M059J (cell line): Measurements from ENCODE around the gene ZNF780B. TPM values are rescaled to one million over a fixed set of nuclear protein-coding genes. Genes with fewer than 3 reads are reported as not detected.
A peak's percentile ranks its signal among the peaks of the same experiment; 100 is the strongest.
"Not testable (repeated sequence)": the region's sequence is repeated elsewhere in the genome, so short reads cannot be mapped to it uniquely, and the experiment has no call there.

ENCODE experiments used
- DNase-seq: peaks from one replicate; pipeline ENCODE4 v3.0.0-alpha.2; 2012; ENCODE audit warnings: low read depth
- total RNA-seq: library from RNA; depleted of rRNA; stranded (reverse); fragments of >200 nt; shearing (Covaris generic); gene quantifications from 2 replicates; pipeline ENCODE4 v1.2.3, GENCODE V29; 2014; rRNA removed

Gene ZNF780B
- 4.5 and 5.7 TPM in 2 replicates for total RNA-seq

DNA sequence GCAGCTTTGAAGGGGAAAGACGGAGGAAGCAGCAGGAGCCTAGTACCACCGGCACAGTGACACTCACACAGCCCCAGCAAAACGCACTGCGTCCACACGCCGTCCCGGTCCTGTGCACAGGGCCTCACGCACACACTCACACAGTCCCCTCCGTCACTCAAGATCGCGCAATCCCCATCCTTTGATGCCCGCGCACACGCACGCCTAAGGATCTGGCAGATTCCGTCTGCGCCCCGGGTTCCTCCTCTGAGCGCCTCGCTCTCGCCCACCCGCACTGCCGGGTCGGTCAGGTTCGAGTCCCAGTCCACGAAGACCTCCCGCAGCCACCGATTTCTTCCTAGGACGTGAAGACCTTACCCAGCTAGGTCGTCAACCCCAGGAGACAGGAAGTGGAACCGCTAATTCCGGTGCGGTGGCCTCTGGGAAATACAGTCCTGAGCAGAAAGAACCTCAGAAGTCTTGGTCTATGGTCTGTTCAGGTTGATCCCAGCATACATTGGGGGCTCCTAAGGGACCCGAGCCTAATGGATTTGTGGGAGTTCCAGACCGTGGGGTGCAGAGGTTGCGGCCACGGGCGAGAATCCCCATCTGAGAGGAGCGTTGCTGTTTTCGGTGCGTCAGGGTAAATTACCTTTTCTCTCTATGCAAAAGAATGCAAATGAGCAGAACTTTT, at the start of gene ZNF780B:
Gene ZNF780B (minus strand): TSS at position 400 of the 673 bp plus-strand sequence. CDS start 5,899 bp downstream, outside the sequence.
- DNase-seq: peak; percentile 63

DNA sequence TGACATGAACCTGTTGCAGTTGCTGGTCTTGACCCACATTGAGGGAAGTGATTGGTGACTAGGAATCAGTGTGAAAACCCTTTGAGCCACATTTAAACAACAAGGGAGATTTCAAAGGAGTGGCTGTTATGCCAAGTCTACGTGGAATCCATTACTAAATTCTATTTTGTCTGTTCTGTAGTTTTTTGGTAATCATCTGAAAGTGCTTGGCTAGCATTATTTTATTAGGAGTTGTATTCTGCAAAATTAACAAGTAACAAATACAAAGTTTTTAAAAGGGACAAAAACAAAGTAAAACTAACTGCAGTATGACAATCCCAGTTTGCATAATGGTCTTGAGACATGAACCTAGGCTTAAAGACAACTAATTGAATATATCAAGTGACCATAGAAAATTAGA, 48.7 kb upstream of the ZNF780B start:
- no peak for DNase-seq

DNA sequence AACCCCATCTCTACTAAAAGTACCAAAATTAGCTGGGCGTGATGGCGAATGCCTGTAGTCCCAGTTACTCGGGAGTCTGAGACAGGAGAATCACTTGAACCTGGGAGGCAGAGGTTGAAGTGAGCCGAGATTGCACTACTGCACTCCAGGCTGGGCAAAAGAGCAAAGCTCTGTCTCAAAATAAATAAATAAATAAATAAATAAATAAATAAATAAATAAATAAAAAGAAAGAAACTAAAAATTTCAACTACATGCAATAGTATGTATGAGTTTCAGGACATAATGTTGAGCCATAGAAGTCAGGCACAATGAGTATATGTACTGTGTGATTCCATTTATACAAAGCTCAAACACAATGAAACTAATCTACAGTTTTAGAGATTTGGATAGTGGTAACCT, 47.6 kb upstream of the ZNF780B start:
- no peak for DNase-seq

DNA sequence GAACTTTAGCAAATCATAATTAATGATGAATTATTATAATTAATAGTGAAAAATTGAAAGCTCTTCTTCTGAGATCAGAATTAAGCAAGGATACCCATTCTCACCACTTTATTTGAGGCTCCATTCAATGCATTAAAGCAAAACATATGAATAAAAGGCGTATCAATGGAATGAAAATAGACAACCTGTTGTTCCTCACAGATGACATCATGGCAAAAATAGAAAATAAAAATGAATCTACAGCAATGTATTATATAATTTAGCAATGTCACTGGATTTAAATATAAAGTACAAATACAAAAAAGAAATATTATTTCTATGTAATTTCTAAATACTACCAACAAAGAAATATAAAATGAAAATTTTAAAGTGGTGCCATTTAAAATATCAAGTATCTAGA, 45.8 kb upstream of the ZNF780B start:
- DNase-seq: no peak

DNA sequence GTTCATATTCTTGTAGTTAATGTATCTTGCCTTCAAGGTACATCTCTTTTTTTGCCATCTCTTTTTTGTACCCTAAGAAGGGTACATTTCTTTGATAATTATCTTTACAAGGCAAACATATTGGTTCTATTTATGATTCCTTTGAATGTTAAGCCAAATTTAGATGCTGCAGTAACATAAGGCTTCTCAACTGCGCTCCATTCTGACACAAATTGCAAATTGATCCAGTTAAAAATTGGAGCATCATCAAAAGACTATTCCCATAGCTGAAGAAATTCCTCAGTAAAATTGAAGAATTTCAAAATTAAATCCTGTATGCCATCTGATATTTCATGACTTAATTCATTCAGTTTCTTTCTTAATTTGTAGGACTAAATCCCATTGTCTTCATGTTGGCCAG, 37.4 kb upstream of the ZNF780B start:
- DNase-seq: no peak

DNA sequence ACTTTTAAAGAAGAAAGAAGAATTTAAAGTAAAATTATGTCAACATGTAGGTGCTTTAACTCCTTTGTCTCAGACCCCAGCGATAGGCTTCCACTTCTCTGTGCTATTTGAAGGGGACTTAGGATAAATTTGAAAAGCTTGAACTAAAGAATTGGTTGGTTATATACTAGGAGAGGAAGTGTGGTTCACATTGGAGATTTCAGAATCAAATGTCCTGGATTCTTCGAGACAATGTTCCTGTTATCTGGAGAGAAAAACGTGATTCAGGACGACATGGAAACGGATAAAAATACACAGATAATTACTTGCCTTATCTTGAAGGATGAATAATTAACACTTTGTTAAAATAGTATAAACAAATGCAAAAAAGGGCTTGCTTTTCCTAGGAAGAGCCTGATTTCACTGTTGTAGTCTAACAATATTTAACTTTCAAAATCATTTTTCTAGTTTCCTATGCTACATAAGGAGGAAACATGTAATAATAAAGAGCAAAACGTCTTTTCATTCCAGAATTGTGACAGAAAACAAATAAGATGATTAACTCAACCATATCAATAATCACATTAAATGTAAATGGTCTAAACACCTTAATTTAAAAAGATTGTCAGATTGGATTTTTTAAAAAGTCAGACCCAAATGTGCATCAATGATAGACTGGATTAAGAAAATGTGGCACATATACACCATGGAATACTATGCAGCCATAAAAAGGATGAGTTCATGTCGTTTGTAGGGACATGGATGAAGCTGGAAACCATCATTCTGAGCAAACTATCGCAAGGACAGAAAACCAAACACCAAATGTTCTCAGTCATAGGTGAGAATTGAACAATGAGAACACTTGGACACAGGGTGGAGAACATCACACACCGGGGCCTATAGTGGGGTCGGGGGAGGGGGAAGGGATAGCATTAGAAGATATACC, 35.4 kb upstream of the ZNF780B start:
- DNase-seq: no peak

DNA sequence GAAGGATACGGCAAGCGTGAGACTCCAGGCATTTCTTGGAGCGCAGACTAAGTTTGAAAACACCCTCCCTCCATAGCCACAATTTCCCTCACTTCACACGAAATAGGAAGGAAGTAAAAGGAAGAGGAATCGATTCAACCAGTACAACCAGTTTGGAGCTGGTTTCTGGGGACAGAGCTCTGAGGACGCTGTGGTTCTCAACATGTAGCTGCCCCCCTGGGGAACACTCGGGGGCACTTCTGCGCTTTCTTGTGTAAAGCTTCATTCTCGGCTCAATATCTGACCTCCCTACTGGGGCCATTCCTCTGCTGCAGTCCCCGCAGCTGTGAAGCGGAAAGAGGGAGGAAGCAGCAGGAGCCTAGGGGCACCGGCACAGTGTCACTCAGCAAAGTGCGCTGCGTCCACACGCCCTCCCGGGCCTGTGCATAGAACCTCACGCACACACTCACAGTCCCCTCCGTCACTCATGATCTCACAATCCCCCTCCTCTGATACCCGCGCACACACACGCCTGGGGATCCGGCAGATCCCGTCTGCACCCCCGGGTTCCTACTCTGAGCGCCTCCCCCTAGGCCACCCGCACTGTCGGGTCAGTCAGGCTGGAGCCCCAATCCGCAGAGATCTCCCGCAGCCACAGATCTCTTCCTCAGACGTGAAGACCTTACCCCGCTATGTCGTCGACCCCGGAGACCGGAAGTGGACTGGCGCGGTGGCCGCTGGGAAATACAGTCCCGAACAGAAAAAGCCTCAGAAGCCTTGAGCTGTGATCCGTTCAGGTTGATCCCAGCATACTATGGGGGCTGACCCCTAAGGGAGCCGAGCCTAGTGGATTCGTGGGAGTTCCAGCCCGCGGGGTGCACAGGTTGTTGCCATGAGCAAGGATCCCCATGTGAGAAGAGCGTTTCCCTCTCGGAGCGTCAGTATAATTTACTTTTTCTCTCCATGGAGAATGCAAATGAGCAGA, 34.5 kb upstream of the ZNF780B start, which contains the start of gene ZNF780A:
Gene ZNF780A (minus strand): TSS at position 703 of the 964 bp plus-strand sequence. CDS start 6,190 bp downstream, outside the sequence.
- peak; percentile 72 for DNase-seq

DNA sequence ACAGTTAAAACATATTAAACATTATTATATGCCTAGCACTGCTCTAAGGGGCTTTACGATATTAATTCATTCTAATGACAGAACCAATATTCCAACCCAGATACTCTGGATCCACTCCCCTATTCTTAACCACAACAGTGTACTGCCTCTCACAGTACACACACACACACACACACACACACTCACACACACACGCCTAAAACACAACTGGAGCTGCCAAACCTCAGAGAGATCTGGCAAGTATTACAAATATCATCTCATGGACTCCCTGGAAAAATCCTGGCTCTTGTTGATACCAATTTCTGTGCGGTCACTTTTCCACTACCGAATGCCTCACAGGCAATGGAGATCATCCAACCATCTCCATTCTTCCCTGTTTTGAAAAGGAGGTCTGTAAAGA, 33.4 kb upstream of the ZNF780B start:
- DNase-seq: peak; percentile 15

DNA sequence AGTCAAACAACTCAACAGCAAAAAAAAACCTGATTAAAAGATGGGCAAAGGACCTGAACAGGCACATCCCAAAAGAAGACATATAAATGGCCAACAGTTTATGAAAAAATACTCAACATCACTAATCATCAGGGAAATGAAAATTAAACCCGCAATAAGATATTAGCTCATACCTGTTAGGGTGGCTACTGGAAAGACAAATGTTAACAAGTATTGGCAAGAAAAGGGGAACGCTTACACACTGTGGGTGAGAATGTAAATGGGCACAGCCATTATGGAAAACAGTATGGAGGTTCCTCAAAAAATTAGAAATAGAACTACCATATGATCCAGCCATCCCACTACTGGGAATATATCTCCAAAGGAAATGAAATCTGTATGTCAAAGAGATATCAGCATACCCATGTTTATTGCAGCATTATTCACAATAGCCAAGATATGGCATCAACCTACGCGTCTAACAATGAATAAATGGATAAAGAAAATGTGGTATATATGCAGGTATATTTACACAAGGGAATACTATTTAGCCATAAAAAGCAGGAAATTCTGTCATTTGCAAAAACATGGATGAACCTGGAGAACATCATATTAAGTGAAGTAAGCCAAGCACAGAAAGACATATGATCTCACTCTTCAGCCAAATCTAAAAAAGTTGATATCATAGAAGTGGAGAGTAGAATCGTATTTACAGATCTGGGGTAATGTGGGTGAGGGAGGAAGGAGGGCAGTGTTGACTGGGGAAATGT, 32.4 kb upstream of the ZNF780B start:
- DNase-seq: no peak

DNA sequence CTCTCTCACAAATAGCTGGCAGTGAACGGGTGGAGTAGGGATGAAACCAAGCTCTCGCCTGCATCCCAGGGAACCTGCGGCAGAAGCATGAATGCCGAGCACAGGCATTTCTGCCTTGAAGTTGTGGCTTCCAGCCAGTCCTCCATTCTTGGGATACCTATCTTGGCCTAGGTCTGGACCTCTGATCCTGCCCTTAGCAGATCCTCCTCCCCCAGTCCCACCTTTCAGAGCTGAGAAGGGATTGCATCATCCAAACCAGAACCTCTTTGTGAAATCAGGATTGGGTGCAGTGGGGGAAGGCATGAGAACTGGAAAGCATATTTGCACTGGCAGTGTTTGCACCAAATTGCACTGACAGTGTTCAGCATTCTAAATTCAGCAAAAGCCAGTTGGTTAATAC, 28.9 kb upstream of the ZNF780B start:
- no peak for DNase-seq

DNA sequence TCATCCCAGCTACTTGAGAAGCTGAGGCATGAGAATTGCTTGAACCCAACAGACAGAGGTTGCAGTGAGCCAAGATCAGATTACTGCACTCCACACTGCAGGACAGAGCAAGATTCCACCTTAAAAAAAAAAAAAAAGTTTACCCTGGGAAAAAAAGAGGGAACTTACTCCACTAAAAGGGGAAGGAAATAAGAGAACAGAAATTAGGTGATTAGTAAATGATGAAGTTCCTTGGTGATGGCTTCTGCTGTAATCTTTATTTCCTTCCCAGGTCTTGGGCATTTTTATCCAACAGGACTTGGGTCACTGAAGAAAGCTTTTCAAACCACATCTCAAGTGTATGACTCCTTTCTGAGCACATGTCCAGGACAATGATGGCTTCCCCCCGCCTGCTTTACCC, 25.4 kb upstream of the ZNF780B start:
- DNase-seq: no peak

DNA sequence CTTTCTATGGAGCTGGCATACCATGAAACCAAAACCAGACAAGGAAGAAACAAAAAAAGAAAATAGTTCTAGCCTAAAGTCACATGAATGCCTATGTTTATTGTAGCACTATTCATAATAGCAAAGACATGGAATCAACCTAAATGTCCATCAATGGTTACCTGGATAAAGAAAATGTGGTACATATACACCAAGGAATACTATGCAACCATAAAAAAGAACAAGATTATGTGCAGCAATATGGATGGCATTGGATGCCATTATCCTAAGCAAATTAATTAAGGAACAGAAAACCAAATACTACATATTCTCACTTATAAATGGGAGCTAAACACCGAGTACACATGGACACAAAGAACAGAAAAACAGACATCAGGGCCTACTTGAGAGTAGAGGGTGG, 24.3 kb upstream of the ZNF780B start:
- DNase-seq: no peak

DNA sequence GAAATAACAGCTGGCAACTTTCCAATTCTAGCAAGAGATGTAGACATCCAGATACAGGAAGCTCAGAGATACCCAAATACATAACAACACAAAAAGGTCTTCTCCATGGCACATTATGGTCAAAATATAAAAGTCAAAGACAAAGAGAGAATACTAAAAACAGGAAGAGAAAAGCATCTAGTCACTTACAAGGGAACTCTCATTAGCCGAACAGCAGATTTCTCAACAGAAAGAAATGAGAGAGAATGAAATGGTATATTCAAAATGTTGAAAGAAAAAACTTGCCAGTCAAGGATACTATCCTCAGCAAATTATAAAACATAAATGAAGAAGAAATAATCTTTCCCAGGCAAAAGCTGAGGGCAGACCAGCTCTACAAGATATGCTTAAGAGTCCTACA, 22.3 kb upstream of the ZNF780B start:
- DNase-seq: no peak

DNA sequence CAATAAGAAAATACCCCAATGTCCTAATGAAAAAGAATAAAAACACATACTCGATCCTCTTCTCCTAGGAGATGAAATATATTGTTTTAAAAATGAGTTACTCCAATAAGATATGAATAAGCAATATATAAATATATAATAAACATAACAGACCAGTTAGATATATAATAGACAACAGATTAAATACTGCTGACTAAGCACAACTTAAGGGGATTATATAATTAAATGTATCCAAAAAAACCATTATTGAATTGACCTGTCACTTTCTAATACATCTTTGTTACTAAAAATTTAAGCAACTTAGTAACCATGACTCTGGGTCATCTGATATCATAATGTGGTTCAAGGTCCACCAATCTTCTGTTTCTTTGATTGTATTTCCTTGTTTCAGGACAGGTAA, 14.0 kb upstream of the ZNF780B start:
- DNase-seq: no peak

DNA sequence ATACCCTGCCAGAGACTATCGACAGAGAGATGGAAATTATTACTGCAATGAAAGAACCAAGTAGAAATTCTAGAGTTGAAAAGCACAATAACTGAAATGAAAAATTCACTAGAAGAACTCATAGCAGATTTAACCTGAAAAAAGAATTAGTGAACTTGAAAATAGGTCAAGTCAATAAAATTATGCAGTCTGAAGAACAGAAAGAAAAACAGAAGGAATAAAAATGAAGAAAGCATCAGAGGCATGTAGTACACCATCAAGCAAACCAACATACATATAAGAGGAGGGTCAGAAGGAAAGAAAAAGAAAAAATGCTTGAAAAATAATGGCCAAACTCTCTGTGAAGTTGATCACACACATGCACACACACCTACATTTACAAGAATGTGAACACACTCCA, 3.6 kb upstream of the ZNF780B start:
- no peak for DNase-seq

DNA sequence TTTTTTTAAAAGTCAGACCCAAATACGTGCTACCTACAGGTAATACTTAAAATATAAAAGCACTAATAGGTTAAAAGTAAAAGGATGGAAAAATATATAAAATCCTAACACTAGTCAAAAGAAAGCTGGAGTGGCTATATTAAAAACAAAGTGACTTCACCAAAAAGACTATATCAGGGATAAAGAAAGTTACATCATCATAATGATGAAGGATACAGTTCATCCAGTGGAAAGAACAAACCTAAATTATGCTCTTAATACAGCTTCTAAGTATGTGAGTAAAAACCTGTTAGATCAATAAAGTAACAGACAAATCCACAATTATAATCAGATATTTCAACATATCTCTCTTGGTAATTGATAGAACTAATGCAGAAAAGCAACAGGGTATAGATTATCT, 1.1 kb upstream of the ZNF780B start:
- DNase-seq: no peak

DNA sequence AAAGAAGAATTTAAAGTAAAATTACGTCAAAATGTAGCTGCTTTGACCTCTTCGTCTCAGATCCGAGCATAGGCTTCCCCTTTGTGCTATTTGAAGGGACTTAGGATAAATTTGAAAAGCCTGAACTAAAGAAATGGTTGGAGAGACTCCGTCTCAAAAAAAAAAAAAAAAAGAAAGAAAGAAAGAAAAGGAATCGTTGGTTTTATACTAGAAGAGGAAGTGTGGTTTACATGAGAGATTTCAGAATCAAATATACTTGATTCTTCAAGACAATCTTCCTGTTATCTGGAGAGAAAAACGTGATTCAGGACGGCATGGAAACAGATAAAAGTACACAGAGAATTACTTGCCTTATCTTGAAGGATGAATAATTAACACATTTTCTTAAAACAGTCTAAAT, 474 bp upstream of the ZNF780B start:
- no peak for DNase-seq

DNA sequence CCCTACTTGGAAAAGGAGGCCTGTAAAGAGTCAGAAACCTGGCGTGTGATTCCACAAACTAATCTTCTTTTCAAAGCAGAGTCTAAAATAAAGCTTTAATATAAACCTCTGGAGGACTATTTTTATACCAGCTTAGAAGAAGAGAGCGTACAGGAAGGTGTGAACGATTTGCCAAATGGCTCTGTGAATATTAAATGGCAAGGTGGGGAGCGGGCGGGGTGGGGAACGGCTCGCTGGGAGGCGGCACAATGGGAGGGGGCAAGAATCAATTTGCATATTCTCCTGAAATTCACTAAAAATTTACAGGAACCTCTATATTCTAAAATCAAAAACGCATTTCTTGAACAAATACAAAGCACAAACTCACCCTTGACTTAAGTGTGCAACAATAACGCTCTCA, 982 bp downstream of the ZNF780B start:
- DNase-seq: no peak

DNA sequence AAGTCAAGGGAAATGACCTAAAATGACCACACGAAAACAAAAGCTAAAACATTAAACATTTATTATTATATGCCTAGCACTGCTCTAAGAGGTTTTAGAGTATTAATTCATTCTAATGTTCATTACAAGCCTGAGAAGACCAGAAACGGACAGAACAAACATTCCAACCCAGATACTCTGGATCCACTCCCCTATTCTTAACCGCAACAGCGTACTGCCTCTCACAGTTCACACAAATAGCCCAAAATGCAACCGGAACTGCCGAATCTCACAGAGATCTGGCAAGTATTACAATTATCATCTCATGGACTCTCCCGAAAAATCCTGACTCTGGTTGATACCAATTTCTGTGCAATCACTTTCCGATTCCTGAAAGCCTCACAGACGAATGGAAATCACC, 1.4 kb downstream of the ZNF780B start:
- DNase-seq: no peak

DNA sequence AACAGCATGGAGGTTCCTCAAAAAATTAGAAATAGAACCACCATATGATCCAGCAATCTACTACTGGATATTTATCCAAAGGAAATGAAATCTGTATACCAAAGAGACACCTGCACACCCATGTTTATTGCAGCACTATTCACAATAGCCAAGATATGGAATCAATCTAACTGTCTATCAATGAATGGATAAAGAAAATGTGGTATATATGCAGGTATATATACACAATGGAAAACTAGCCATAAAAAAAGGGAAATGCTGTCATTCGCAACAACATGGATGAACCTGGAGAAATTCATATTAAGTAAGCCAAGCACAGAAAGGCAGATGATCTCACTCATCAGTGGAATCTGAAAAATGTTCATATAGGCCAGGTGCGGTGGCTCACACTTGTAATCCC, 2.5 kb downstream of the ZNF780B start:
- DNase-seq: no peak

DNA sequence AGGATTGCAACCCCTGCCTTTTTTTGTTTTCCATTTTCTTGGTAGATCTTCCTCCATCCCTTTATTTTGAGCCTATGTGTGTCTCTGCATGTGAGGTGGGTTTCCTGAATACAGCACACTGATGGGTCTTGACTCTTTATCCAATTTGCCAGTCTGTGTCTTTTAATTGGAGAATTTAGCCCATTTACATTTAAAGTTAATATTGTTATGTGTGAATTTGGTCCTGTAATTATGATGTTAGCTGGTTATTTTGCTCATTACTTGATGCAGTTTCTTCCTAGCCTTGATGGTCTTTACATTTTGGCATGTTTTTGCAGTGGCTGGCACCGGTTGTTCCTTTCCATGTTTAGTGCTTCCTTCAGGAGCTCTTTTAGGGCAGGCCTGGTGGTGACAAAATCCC, 14.3 kb downstream of the ZNF780B start:
- not testable (repeated sequence) for DNase-seq
